Neural cell (in vitro differentiated cells): ENCODE results near the gene AEBP2. TPM values are rescaled to one million over a fixed set of nuclear protein-coding genes. Genes with fewer than 3 reads are reported as not detected.

ENCODE experiments used
- H2AFZ ChIP-seq: fragments of 200-600, 300-800 bp; sonication (generic), shearing (Covaris generic); 2 replicates; pipeline ENCODE4 v1.6.0; 2014; ENCODE audit warnings: low read depth, mild to moderate bottlenecking, antibody characterized with exemption, low read length, moderate library complexity
- H3F3A ChIP-seq: fragments of 200-600 bp; shearing (Covaris generic); 2 replicates; pipeline ENCODE4 v1.6.1; 2016; ENCODE audit warnings: mild to moderate bottlenecking, moderate library complexity, mixed read lengths, antibody characterized with exemption, low read length; ENCODE audit not compliant: insufficient read depth, poor library complexity, severe bottlenecking
- H3K27ac ChIP-seq: fragments of 200-600, 300-800 bp; sonication (generic), shearing (Covaris generic); 2 replicates; pipeline ENCODE4 v1.5.1; 2014; ENCODE audit warnings: mild to moderate bottlenecking, low read length, moderate library complexity
- H3K27me3 ChIP-seq: fragments of 300-800, 200-600 bp; sonication (generic), shearing (Covaris generic); 2 replicates; pipeline ENCODE4 v1.6.0; 2014; ENCODE audit warnings: mild to moderate bottlenecking, low read depth, low read length, moderate library complexity; ENCODE audit not compliant: insufficient read depth
- H3K36me3 ChIP-seq: fragments of 300-800, 200-600 bp; sonication (generic), shearing (Covaris generic); 2 replicates; pipeline ENCODE4 v1.5.1; 2014; ENCODE audit warnings: mild to moderate bottlenecking, antibody characterized with exemption, low read length, moderate library complexity; ENCODE audit not compliant: insufficient read depth
- H3K4me2 ChIP-seq: fragments of 300-800, 200-600 bp; sonication (generic), shearing (Covaris generic); 2 replicates; pipeline ENCODE4 v1.6.0; 2014; ENCODE audit warnings: mild to moderate bottlenecking, low read length
- H3K4me3 ChIP-seq: fragments of 300-800, 200-600 bp; sonication (generic), shearing (Covaris generic); 2 replicates; pipeline ENCODE4 v1.5.1; 2014; ENCODE audit warnings: mild to moderate bottlenecking, low read length, moderate library complexity
- H3K79me2 ChIP-seq: fragments of 200-600 bp; shearing (Covaris generic); replicated peaks from 2 replicates; pipeline ENCODE4 v1.6.0; 2014; ENCODE audit warnings: mild to moderate bottlenecking, low read length, moderate library complexity; ENCODE audit not compliant: insufficient read depth
- H3K9ac ChIP-seq: fragments of 300-800, 200-600 bp; sonication (generic), shearing (Covaris generic); 2 replicates; pipeline ENCODE4 v1.6.1; 2016; ENCODE audit warnings: mild to moderate bottlenecking, low read length, mixed read lengths
- H3K9me2 ChIP-seq: fragments of 200-600 bp; shearing (Covaris generic); 2 replicates; pipeline ENCODE4 v1.6.1; 2016; ENCODE audit warnings: mild to moderate bottlenecking, low read length, mixed read lengths; ENCODE audit not compliant: insufficient read depth
- H3K9me3 ChIP-seq: fragments of 200-600, 300-800 bp; sonication (generic), shearing (Covaris generic); 2 replicates; pipeline ENCODE4 v1.6.1; 2016; ENCODE audit warnings: mild to moderate bottlenecking, mixed run types, low read length, moderate library complexity, mixed read lengths
- H4K20me1 ChIP-seq: fragments of 200-600 bp; shearing (Covaris generic); 2 replicates; pipeline ENCODE4 v1.6.1; 2016; ENCODE audit warnings: mild to moderate bottlenecking, mixed run types; ENCODE audit not compliant: insufficient read depth
- CTCF ChIP-seq: fragments of 450-650 bp; IDR thresholded peaks from 2 replicates; pipeline ENCODE4 v1.5.1; 2014; ENCODE audit warnings: antibody characterized with exemption, mild to moderate bottlenecking, moderate library complexity; ENCODE audit not compliant: poor library complexity, severe bottlenecking
- EP300 ChIP-seq: fragments of 450-650 bp; conservative IDR thresholded peaks from 2 replicates; pipeline ENCODE4 v1.6.1; 2014; ENCODE audit warnings: antibody characterized with exemption, mild to moderate bottlenecking, moderate library complexity; ENCODE audit not compliant: poor library complexity, severe bottlenecking
- EZH2 ChIP-seq: fragments of 200-600, 300-800 bp; shearing (Covaris generic), sonication (generic); IDR thresholded peaks from 2 replicates; pipeline ENCODE4 v1.6.1; 2014; ENCODE audit warnings: antibody characterized with exemption, low read length, borderline replicate concordance, mild to moderate bottlenecking; ENCODE audit not compliant: insufficient read depth, poor library complexity, severe bottlenecking
- MXI1 ChIP-seq: fragments of 450-650 bp; conservative IDR thresholded peaks from 2 replicates; pipeline ENCODE4 v1.6.1; 2014; ENCODE audit warnings: antibody characterized with exemption, mild to moderate bottlenecking; ENCODE audit not compliant: poor library complexity, severe bottlenecking
- POLR2AphosphoS5 ChIP-seq: IDR thresholded peaks from 2 replicates; pipeline ENCODE4 v1.6.1; 2012
- RAD21 ChIP-seq: fragments of 450-650 bp; conservative IDR thresholded peaks from 2 replicates; pipeline ENCODE4 v1.6.1; 2014; ENCODE audit warnings: antibody characterized with exemption, mild to moderate bottlenecking, moderate library complexity
- REST ChIP-seq: IDR thresholded peaks from 2 replicates; pipeline ENCODE4 v1.6.1; 2012; ENCODE audit warnings: borderline replicate concordance
- SMC3 ChIP-seq: fragments of 450-650 bp; conservative IDR thresholded peaks from 2 replicates; pipeline ENCODE4 v1.6.1; 2014; ENCODE audit warnings: antibody characterized with exemption, mild to moderate bottlenecking, moderate library complexity; ENCODE audit not compliant: poor library complexity
- TAF1 ChIP-seq: IDR thresholded peaks from 2 replicates; pipeline ENCODE4 v1.6.1; 2012; ENCODE audit warnings: low read depth
- polyA plus RNA-seq: library from polyadenylated mRNA; depleted of rRNA; stranded (reverse); fragments of >200 nt; gene quantifications from 2 replicates; pipeline ENCODE4 v1.2.3, GENCODE V29; 2014

AEBP2 gene
- polyA plus RNA-seq, 1 donor from 2014 or later = 20.5 TPM

- Histone ChIP-seq H4K20me1 (no peaks in the 10 kb centered on the region), H3K4me3 (no peak overlapping the region), H3K79me2 (peaks cover 9% of the 10 kb centered on the region), H3K9me2 (no peaks in the 10 kb centered on the region), H2AFZ (no peak overlapping the region), H3K9me3 (no peaks in the 10 kb centered on the region), H3K4me2 (no peak overlapping the region), H3K27me3 (no peaks in the 10 kb centered on the region), H3K9ac (no peak overlapping the region), H3K36me3 (no peaks in the 10 kb centered on the region), H3F3A (no peaks in the 10 kb centered on the region), H3K27ac (no peak overlapping the region)
- no peak for TF ChIP-seq RAD21
- no peak for TF ChIP-seq SMC3
- no peak for TF ChIP-seq EP300
- no peak for TF ChIP-seq EZH2
- TF ChIP-seq TAF1 = no peak
- no peak for TF ChIP-seq POLR2AphosphoS5
- no peak for TF ChIP-seq REST
- TF ChIP-seq MXI1 = no peak
- TF ChIP-seq CTCF = no peak
These were observed 58.8 kb downstream of the AEBP2 start for GRCh38 chr12:19498099-19498498.

- Histone ChIP-seq H3K9me3 (no peaks in the 10 kb centered on the region), H2AFZ (no peak overlapping the region), H3K36me3 (no peaks in the 10 kb centered on the region), H3K4me3 (no peak overlapping the region), H3K9me2 (no peaks in the 10 kb centered on the region), H3K4me2 (no peak overlapping the region), H4K20me1 (no peaks in the 10 kb centered on the region), H3K79me2 (peaks cover 9% of the 10 kb centered on the region), H3F3A (no peaks in the 10 kb centered on the region), H3K27ac (no peak overlapping the region), H3K27me3 (no peaks in the 10 kb centered on the region), H3K9ac (no peak overlapping the region)
- TF ChIP-seq TAF1 (no peak), MXI1 (no peak), RAD21 (no peak), EP300 (no peak), REST (no peak), POLR2AphosphoS5 (no peak), EZH2 (no peak), CTCF (no peak), SMC3 (no peak)
These were observed 59.7 kb downstream of the AEBP2 start for GRCh38 chr12:19499030-19499429.
